Posterior cingulate gyrus (tissue), 11 donors: ENCODE measurements around the gene CSGALNACT2.

Experiments
- DNase-seq, 10 donors: peaks; one replicate each; pipeline versions ENCODE4 v3.0.0 to v3.0.0-alpha.2; 2020 to 2021; ENCODE audit warnings: mixed read lengths in 3 of 10
- intact Hi-C: fragments of 100-400 bp; cut with DNase I; formaldehyde crosslinking; loops from one replicate; pipeline ENCODE4 v1.15.1; 2023

The CSGALNACT2 gene

DNA sequence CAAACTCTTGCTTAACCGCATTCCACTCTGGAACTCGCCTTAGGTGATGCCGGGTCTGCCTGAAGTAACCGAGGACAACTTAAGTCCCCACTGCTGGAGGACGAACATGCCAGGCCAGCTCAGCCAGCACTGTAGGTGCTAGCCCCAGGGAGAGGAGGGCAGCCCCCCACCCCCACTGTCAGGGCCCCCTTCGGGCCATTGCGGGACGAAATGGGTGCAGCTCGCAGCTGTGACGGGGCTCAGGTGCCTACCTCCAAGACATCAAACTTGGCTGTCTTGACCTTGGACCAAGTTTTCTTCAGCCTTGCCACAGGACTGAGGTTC, 60.4 kb downstream of the CSGALNACT2 start:
- intact Hi-C loops = no loop called here
- DNase-seq = no peak

DNA sequence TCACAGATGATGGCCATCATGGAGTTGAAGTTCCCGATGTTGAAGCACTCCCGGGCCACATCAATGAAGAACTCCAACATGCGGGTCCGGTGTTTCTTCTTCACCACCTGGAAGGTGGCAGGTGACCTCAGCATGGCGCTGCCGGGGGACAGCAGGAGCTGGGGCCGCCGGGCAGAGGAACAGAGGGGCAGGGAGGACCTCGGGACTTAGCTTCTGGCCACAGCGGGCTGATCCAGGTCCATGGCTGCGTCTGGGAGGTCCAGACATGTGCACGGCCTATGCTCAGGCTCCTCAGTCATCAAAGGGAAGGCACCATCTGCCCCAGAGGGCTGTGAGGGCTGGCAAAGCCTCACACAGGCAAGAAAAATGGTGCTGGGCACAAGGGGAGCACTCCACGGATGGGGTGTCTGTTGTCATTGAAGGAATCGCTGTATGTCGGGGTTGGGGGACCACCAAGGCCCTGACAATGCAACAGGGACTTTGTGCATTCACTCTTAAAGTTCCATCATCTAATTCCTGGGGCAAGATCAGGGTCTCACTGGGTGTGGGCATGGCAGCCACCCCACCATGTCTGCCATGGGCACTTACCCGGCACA, 60.9 kb downstream of the CSGALNACT2 start:
- DNase-seq = no peak
- intact Hi-C loops = no loop called here

DNA sequence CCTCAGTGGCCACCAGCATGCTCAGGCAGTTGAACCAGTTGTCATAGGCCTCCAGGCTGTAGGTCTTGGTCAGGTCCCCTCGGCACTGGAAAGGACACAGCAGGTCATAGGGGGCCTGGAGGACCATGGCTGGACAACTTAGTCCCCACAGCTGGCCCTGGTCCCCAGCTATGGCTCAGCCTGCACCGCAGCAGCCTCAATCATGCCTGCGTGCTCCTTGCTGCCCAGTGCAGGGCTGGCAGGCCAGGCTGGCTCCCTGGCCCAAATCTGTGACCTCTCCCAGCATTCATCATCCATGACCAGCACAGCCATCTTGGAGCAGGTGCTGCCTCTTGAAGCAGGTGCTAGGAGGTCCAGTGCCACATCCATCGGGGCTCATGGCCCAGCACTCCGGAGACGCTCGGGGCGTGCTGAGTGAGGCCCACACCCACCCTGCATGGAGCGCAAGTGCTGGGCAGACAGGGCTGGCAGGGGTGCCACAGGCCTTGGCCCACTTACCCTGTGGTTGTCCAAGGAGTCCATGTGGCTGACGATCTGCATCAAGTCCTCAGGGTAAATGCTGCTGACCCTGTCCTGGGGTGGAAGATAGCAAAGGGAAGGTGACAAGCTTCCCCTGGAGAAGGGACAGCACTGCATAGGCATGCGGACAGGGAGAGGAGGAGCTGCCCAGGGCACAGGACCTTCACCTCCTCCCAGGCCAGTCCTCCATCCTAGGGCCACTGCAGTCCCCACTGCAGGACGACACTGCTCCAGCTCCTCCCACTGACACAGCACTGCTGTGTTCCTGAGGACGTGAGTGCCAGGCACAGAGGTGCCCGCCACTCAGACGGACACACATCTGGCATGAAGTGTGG, 61.7 kb downstream of the CSGALNACT2 start:
- intact Hi-C loops = loop anchor here (10.0 kb wide), 1 partner anchor 145 kb away; no protein-coding TSS in a partner anchor
- DNase-seq = peak in 6 of 10 donors; percentile 6 to 85 (median 40)

DNA sequence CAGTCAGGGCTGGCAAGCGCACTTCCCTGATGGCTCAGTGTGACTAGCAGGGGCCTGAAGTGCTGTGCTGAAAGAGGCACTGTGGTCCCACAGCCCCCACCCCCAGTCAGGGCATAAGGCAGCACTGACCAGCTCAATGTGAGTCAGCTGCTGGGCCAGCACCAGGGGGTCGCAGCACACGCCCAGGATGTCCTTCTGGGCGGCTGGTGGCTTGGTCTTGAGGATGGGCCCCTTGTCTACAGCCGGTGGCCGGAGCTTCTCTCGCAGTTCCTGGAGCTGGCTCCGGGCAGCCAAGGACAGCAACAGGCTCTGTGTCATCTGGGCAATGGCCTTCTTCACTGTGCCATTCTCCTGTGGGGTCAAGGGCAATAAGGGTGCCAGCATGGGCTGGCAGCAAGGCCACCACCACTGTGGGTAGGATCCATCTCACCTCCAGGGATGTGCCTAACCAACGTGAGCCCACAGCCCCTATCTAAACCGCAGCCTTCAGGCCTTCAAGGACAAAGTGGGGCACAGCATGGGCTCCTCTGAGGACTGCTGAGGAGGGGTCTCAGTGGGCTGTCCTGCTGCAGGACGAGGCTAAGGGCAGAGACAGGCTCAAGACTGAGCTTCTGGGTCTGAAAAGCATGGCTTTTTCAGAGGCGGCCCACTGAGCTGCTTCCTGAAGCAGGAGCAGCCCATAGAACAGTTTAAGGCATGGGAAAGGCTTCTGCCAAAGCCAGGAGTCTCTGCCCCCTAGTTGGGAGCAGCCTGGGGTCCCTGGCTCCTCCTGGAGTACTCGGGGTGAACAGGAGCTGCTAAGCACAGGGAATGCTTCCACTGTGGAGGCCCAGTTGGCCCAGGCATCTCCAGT, 62.5 kb downstream of the CSGALNACT2 start:
- DNase-seq = peak in 8 of 10 donors; percentile 5 to 76 (median 18)
- intact Hi-C loops = loop anchor here (10.0 kb wide), 1 partner anchor 144 kb away; no protein-coding TSS in a partner anchor

DNA sequence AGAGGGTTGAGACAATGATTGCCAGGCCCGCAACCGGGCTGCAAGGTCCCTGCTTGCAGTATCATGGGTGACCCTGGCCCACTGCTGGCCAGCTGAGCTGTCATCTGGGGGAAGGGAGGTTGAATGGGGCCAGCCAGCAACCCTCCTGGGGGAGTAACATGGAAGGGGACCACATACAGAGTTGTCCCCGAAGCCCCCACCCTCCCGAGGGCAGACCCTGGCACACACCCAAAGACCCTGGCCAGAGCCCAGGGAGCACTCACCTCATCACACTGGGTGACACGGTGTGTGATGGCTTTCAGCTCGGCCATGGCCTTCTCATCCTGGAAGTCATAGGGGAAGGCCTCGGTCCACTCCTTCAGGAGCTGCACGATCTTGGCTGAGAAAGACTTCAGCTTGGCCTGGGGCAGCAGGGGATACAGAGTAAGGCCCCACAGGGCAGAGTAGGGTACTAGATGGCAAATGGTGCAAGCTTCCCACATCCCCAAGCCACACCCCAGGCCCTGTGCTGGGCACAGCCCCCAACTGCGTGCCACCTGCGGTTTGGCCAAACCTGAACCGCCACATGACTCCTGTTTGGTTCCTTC, 63.4 kb downstream of the CSGALNACT2 start:
- peak in 8 of 10 donors; percentile 3 to 72 (median 14) for DNase-seq
- intact Hi-C loops = loop anchor here (10.0 kb wide), 1 partner anchor 143 kb away; no protein-coding TSS in a partner anchor

DNA sequence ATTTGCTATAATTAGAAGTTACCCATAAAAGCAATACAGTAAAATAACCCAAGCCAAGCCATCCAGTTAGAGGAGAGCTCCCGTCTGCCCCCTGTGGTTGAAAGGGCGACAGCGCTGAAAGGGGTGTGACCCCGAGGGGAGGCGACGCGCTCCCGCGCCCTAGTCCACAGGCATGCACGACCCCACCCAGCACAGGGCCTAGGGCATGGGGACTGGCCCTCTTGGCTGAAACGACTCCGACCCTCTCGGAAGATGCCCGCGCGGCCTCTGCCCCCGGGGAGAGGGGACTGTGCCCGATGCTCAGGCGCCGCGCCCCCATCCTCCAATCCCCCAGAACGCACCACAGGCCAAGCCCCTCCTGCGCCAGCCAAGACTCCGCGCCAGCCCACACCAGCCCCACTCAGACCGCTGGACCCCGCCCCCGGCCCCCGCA, 64.0 kb downstream of the CSGALNACT2 start:
- intact Hi-C loops = loop anchor here (10.0 kb wide), 1 partner anchor 143 kb away; no protein-coding TSS in a partner anchor
- DNase-seq = peak in 8 of 10 donors; percentile 8 to 82 (median 27)

DNA sequence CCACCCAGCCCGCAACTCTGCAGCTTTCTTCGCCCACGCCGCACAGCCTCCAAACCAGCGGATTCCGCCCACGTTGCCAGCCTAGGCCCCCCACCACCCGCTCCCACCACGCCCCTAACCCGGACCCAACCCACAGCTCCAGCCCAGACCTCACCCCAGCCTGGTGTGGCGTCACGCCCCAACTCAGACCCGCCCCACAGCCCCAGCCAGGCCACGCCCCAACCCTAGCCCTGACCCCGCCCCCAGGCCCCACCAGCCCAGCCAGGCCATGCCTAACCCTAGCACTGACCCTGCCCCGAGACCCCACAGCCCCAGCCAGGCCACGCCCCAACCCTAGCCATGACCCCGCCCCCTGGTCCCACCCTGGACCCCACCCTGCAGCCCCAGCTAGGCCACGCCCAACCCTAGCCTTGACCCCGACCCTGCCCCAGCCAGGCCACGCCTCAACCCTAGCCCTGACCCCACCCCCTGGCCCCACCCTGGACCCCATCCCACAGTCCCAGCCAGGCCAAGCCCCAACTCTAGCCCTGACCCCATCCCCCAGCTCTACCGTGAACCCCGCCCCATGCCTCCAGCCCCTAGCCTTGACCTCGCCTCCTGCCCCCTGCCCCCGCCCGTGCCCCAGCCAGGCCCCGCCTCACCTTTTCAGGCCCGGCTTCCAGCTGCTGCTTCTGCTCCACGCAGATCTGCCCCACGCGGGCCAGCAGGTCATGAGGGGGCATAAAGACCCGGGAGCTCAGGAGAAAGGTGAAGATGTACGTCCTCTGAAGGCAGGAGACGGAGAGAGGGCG, 64.6 kb downstream of the CSGALNACT2 start:
- DNase-seq = peak in 9 of 10 donors; percentile 5 to 80 (median 13)
- intact Hi-C loops = loop anchor here (10.0 kb wide), 1 partner anchor 142 kb away; no protein-coding TSS in a partner anchor

DNA sequence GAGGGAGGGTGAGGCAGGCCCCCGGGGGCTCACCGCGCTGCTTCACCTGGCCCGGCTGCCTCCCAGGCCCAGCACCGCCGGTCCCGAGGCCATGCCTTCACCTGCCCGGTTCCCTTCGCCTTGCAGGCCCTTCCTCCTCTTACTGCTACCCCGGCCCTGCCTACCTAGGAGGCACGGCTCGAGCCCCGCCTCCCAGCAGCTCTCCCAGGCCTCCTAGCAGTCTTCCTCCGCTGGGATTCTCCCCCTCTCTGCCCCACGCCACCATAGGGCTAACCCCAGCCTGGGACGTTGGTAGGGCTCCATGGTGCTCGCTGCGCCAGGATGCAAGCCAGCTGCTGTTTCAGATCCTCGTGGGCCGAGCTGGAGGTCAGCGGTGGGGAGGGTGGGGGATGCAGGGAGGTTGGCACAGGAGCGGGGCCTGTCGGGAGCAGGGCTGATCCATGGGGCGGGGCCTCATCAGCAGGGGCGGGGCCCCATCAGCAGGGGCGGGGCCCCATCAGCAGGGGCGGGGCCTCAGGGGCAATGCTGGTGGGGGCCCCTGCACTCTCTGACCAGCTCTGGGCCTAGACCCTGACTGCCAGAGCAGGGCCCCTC, 65.3 kb downstream of the CSGALNACT2 start:
- intact Hi-C loops = loop anchor here (10.0 kb wide), 1 partner anchor 141 kb away; no protein-coding TSS in a partner anchor
- DNase-seq = peak in 8 of 10 donors; percentile 7 to 84 (median 18)

DNA sequence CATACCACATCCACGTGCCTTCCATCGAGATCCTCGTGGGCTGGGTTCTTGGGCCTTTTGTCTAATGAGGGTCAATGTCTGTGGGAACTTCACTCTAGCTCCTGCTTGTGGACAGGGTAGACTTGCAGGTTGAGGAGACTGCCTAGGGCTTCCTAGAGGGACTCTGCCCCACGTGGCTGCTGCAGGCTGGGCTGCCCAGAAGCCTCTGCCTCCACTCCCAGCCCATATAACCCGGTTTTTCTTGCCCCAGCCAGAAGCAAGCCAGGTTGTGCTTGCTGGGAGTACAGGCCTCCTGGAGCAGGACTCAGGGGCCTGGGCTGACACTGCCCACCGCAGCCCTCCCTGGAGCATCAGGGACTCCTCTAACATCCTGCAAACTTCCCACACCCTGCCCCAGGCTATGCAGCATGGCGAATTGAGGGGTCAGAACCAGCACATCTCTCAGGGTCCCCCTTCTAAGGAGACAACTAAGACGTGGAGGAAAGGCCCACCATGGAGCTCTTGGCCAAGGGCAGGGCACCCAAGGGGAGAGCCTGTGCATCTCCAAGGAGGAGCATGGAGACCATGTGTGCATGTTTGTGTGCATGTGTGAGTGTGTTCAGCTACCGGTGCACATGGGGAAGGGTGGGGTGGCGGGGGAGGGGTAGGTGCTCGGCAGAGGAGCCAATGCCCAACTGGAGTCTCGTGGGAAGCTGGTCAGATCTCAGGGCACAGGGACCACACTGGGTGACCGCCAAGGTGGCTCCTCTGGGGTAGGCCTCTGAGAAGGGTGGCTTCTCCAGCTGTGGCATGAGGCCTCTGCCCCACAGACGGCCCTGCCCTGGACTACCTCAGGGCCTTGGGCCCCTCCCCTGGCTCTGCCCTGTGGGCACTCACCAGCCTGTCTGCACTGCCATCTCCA, 66.0 kb downstream of the CSGALNACT2 start:
- peak in 8 of 10 donors; percentile 1 to 77 (median 8) for DNase-seq
- intact Hi-C loops = loop anchor here (10.0 kb wide), 1 partner anchor 141 kb away; no protein-coding TSS in a partner anchor

DNA sequence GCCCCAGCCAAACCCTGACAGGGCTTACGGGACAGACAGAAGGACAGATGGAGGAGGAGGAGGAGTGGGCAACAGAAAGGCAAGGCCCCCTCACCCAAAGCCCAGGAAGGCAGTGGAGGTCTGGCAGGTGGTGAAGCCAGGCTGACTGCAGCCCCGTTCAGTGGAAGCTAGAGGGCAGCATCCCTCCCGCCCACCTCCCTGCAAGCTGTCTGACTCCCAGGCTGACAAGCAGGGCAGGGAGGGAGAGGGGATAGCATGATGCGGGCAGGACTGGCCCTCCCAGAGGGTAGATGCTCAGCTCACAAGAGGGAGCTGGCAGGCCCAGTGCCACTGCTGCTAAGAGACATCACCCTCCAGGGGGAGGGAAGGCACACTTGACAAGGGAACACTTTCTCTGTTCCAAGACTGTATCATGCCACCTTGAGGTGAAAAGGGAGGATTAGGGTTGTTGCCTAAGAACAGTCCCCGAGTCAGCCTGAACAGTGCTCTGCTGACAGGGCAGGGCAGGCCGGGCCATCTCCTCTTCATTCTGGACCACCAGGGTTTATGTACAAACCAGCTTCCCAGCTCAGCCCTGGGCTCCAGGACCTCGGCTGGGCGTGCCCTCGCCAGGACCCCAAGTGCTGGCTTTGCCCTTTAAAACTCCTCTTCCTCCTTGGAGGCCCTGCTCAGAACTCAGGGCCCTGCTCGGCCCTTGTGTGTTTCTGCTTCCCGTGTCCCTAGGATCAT, 66.9 kb downstream of the CSGALNACT2 start:
- intact Hi-C loops = loop anchor here (10.0 kb wide), 1 partner anchor 140 kb away; no protein-coding TSS in a partner anchor
- DNase-seq = peak; percentile 35 to 93 (median 54)

DNA sequence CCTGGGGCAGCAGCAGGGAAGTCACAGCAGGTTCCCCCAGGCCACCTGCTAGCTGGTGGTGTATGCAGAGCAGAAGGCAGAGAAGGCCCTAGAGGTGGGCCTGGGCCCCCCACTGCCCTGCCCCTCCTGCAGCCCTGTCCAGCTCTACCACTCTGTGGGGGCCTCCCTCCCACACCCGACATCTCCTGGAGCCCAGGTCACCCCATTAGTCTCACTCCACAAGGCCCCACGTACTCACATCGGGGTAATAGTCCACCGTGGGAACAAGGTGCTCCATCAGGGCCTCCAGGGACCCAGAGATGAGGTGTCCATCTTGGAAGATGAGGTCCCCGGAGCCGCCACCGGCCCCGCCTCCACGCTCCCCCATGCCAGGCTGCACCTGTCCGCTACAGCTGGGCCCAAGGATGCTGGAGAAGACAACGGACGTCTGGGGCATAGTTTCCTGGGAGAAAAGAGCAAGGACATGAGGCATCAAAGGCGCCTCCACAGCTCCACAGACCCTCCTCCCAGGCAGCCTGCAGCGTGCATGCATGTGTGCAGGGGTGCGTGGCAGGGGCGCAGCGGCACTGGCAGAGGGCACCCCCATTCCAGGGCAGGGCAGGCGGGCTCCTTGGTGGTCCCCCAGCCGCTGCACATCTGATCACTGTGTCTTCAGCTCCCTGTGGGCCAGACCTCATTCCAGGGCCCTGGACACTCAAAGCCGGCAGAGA, 67.6 kb downstream of the CSGALNACT2 start:
- DNase-seq = peak in 9 of 10 donors; percentile 1 to 70 (median 7)
- intact Hi-C loops = loop anchor here (10.0 kb wide), 1 partner anchor 139 kb away; no protein-coding TSS in a partner anchor

DNA sequence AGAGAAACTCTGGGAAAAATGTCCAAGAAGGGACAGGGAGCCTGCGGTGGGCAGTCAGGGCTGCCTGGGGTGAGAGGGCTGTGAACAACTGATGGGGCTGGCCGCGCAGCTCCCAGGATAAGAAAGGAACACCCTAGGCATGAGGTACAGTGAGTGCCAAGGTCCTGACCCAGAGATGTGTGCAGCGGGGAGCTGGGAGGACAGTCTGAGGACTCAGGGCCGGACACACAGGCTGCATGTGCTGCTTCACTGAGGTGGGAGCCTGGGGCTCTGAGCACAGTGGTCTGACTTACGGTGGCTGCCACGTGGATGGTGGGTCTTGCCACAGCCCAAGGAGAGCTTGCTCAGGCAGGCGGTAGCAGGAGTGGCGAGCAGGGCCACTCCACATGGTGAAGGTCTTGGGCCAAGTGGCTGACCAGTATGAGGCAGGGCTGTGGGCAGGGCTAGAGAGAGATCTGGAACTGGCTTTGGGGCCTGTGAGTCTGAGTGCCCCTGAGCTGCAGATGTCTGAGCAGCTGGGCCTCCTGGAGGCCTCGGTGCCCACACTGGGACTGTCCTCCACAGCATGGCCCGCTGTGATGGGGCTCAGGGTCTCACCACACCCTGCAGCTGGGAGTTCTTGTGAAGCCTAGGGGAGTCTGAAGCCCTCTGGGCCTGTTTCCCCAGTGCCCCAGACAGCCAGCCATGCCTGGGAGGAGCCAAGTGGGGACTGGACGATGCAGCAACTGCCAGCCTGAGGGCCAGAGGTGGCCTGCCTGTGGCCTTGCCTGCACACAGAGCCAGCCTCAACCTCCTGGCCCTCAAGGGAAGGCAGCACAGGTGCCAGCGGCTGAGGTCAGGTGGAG, 68.4 kb downstream of the CSGALNACT2 start:
- DNase-seq = peak; percentile 1 to 75 (median 10)
- intact Hi-C loops = loop anchor here (10.0 kb wide), 1 partner anchor 138 kb away; no protein-coding TSS in a partner anchor

DNA sequence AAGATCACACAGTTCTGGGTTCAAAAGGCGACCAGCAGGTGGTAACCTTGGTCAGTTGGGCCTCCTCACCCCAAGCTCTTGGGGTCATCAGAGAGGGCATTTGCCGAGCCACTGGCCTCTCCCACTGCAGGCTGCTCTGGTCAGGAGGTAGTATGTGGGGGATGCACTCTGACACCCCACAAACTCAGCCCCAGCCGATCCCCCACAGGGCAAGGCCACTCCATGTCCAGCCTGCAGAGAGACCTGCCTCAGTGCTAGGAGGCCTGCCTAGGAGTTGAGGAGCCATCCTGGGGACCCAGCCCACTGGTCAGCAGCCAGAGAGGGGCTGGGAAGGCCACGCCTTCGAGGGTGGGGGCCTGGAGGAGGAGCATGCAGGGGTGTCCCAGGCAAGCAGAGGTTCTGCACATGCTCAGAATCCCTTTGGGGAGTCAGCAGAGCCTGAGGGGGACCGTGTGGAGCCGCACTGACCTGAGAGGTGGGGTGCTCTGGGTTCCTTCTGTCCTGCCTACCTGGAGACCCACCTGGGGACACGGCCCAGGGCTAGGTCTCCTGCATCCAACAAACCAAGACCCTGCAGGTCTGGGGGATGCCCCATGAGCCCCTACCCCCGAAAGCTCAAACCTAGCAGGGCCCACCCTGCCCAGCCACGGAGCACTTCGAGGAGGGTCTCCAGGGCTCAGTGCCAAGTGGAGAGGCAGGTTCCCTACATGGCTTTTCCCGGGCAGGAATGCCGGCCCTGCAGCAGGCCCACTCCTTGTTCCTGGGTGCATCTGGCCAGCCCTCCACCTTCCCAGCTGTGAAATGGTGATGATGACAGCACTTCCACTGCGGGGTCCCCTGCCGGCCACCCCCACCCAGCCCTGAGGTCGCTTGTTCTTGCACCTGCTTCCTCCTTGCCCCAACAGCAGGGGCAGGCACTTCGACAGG, 70.2 kb downstream of the CSGALNACT2 start:
- peak in 9 of 10 donors; percentile 0 to 66 (median 8) for DNase-seq
- intact Hi-C loops = loop anchor here (10.0 kb wide), 1 partner anchor 136 kb away; no protein-coding TSS in a partner anchor

DNA sequence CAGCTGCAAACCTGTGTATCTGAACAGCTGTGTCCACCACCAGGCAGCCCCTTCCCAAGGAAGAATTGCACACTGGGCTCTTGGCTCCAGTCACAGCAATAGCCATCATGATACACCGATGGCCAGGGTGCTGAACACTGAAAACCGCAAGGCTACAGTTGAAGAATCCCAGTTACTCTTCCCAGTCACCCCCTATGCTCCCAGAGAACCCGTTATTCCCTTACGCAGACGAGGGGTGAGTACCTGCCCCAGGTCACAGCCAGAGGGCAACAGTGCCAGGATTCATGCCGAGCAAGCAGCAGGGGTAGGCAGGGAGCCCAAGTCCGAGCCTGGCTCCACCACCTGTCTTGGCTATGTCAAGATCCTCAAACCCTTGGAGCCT, 70.8 kb downstream of the CSGALNACT2 start:
- DNase-seq = peak in 6 of 10 donors; percentile 3 to 51 (median 6)
- intact Hi-C loops = loop anchor here (10.0 kb wide), 1 partner anchor 136 kb away; no protein-coding TSS in a partner anchor
